Measurements from ENCODE around the gene LMNA. TPM values are rescaled to one million over a fixed set of nuclear protein-coding genes. Genes with fewer than 3 reads are reported as not detected.

Gene LMNA
- total and polyA plus RNA-seq, 10 of the 15 experiments (the other 5 are each of a cell fraction or from before 2014, with no cell fraction given): 0.42 to 334 (median 81.1) TPM

DNA sequence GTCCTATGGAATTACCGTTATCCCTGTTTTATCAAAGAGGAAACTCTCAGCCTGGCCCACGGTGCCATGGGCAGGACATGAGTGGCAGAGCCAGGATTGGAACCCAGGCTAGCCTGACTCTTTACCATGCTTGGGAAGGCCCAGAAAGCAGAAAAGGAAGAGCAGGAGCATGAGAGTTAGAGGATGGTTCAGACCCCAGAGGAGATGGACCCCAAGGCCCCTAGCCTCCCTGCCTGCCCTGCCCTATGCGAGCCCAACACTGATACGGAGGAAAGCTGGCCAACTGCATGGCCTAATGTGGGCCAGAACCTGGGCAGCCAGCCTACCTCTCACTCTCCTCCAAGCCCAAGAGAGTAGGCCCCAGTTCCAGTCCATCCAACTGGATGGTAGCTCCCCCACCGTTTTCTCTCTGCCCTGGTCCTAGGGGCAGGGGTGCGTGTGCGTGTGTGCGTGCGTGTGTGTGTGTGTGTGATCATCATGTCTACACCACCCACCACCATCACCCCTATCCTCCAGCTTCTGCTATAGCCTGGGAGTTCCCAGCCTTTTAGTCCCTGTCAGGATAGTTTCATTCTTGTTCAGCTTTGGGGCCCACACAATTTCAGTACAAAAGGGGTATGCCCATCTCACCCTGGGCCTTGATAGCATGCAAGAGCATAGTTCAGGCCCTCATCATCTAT lies 16.9 kb upstream of the LMNA start:
- ChIA-PET CTCF (interaction anchor here (0.7 to 21.5 kb wide), 21 partner anchors 8 to 273 kb away, joined by 3 to 1294 read pairs (median 5); partner anchors contain the start of genes LMNA and MEX3A), POLR2A (interaction anchor here (1.0 to 6.8 kb wide), 9 partner anchors 8 to 115 kb away, joined by 3 to 89 read pairs (median 9); partner anchors contain the start of genes LMNA and PMF1), RAD21 (ENCODE audit: unreplicated experiment) (interaction anchor here (0.7 to 22.4 kb wide), 14 partner anchors 9 to 129 kb away, joined by 3 to 695 read pairs (median 4); partner anchors contain the start of gene LMNA), SMC1A (ENCODE audit: uncharacterized antibody, unreplicated experiment) (interaction anchor here (0.9 to 23.8 kb wide), 17 partner anchors 7 to 185 kb away, joined by 3 to 874 read pairs (median 3); partner anchors contain the start of genes LMNA, MEX3A and SMG5)
- H3K36me3 ChIP-seq (ENCODE audit: control insufficient read depth in 2 of 2, insufficient read depth in 2 of 2, low read length in 1 of 2): no peaks in the 10 kb centered on the region
- FAIRE-seq (peak; percentile 70), ATAC-seq (peak; percentile 67), DNase-seq (ENCODE audit: low read depth, low spot score) (peak; percentile 56)
- 30% methylated on average over 9 of the region's 9 CpGs for WGBS (ENCODE audit: insufficient coverage, insufficient replicate concordance, low lambda C conversion rate, missing lambda C conversion rate)
- no peaks in the 10 kb centered on the region for H3K9me3 ChIP-seq (replicated peaks; ENCODE audit: control insufficient read depth, insufficient read depth, low read length)
- no peaks in the 10 kb centered on the region for H3K27me3 ChIP-seq (replicated peaks in 1 of 2; ENCODE audit: control insufficient read depth in 2 of 2, insufficient read depth in 2 of 2, low read length in 1 of 2)
- H3K4me3 ChIP-seq: no peak overlapping the region
- TSS peak; percentile 93 for BruUV-seq (replicated peaks)
- H3K4me2 ChIP-seq (ENCODE audit: control insufficient read depth, insufficient read depth): peak overlapping the region; percentile 74
- peaks cover 2% of the 10 kb centered on the region; the same call in 1 of the 2 replicates for H3K79me2 ChIP-seq (ENCODE audit: control insufficient read depth, insufficient read depth, low read length)
- H4K20me1 ChIP-seq (ENCODE audit: control insufficient read depth, insufficient read depth): no peaks in the 10 kb centered on the region
- in situ Hi-C loops (cut with MboI): no loop called here
- peak overlapping the region; percentile 59 for H3K9ac ChIP-seq (ENCODE audit: control insufficient read depth, insufficient read depth, low read length)
- H3K27ac ChIP-seq (ENCODE audit: control insufficient read depth, insufficient read depth): peak overlapping the region; percentile 79
- intact Hi-C loops (cut with micrococcal nuclease; ENCODE audit: unreplicated experiment): loop anchor here (5.0 to 10.0 kb wide), 2 partner anchors 187 to 220 kb away; partner anchors contain the start of genes SMG5 and TMEM79
- peaks cover 38% of the 10 kb centered on the region for H3K4me1 ChIP-seq (ENCODE audit: control insufficient read depth, insufficient read depth, low read length)
- no peak overlapping the region for H2AFZ ChIP-seq (ENCODE audit: control insufficient read depth, low read depth, low read length)
- peak; percentile 81; the same call in 1 of the 2 replicates for TF ChIP-seq TCF12 (IDR thresholded peaks at IDR 0.05; ENCODE audit: low read depth, low read length)
- TF ChIP-seq ZZZ3 (IDR thresholded peaks at IDR 0.05; ENCODE audit: control insufficient read depth, insufficient read length, low read depth): no peak
- TF ChIP-seq SIX5 (IDR thresholded peaks at IDR 0.05; ENCODE audit: low read depth, low read length, severe bottlenecking): no peak
- TF ChIP-seq SREBF2 (IDR thresholded peaks at IDR 0.05; ENCODE audit: low read length): no peak
- TF ChIP-seq HDGF (IDR thresholded peaks at IDR 0.05): no peak; the same call in 1 of the 2 replicates
- peak in 1 of 2 experiments; percentile 40; a peak in 1 of 3 replicates for TF ChIP-seq EGR1 (IDR thresholded peaks at IDR 0.05; ENCODE audit: borderline replicate concordance in 1 of 2, low read depth in 2 of 2, low read length in 2 of 2)
- no peak for TF ChIP-seq RFX5 (IDR thresholded peaks at IDR 0.05; ENCODE audit: low read depth, low read length)
- peak; percentile 68 for TF ChIP-seq MTA2 (IDR thresholded peaks at IDR 0.05; ENCODE audit: low read depth)
- TF ChIP-seq NBN (IDR thresholded peaks at IDR 0.05): peak; percentile 40; the same call in 1 of the 2 replicates
- TF ChIP-seq SMARCA5 (IDR thresholded peaks at IDR 0.05): 0 out of 2 replicates have a peak, but pooled peaks have one; percentile 62
- TF ChIP-seq RBBP5 (conservative IDR thresholded peaks at IDR 0.05): no peak
- no peak for TF ChIP-seq RAD21 (IDR thresholded peaks at IDR 0.05; ENCODE audit: insufficient read depth, low read depth, low read length)
- TF ChIP-seq, protein P1, sequence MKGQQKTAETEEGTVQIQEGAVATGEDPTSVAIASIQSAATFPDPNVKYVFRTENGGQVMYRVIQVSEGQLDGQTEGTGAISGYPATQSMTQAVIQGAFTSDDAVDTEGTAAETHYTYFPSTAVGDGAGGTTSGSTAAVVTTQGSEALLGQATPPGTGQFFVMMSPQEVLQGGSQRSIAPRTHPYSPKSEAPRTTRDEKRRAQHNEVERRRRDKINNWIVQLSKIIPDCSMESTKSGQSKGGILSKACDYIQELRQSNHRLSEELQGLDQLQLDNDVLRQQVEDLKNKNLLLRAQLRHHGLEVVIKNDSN (IDR thresholded peaks at IDR 0.05; ENCODE audit: borderline replicate concordance, extremely low read length, insufficient read depth, low read depth, low read length): no peak
- TF ChIP-seq, protein P2, sequence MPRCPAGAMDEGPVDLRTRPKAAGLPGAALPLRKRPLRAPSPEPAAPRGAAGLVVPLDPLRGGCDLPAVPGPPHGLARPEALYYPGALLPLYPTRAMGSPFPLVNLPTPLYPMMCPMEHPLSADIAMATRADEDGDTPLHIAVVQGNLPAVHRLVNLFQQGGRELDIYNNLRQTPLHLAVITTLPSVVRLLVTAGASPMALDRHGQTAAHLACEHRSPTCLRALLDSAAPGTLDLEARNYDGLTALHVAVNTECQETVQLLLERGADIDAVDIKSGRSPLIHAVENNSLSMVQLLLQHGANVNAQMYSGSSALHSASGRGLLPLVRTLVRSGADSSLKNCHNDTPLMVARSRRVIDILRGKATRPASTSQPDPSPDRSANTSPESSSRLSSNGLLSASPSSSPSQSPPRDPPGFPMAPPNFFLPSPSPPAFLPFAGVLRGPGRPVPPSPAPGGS (IDR thresholded peaks at IDR 0.05; ENCODE audit: borderline replicate concordance, insufficient read depth, low read depth, low read length, poor library complexity, severe bottlenecking): peak; percentile 82
- TF ChIP-seq SUPT20H (IDR thresholded peaks at IDR 0.05; ENCODE audit: borderline replicate concordance, control insufficient read depth, low read depth, low read length): no peak
- TF ChIP-seq REST (IDR thresholded peaks at IDR 0.05; ENCODE audit: low read depth, low read length): no peak

All from GM12878 (cell line).